Bone marrow (tissue), 2 donors: Measurements from ENCODE around the gene PCBD1.
"Not testable (repeated sequence)": the region's sequence is repeated elsewhere in the genome, so short reads cannot be mapped to it uniquely, and the experiment has no call there.

Experiments
- DNase-seq, 2 donors: peaks; one replicate each; lab custom pipeline; 2025; lab: John Stamatoyannopoulos, UW

PCBD1 gene

DNA sequence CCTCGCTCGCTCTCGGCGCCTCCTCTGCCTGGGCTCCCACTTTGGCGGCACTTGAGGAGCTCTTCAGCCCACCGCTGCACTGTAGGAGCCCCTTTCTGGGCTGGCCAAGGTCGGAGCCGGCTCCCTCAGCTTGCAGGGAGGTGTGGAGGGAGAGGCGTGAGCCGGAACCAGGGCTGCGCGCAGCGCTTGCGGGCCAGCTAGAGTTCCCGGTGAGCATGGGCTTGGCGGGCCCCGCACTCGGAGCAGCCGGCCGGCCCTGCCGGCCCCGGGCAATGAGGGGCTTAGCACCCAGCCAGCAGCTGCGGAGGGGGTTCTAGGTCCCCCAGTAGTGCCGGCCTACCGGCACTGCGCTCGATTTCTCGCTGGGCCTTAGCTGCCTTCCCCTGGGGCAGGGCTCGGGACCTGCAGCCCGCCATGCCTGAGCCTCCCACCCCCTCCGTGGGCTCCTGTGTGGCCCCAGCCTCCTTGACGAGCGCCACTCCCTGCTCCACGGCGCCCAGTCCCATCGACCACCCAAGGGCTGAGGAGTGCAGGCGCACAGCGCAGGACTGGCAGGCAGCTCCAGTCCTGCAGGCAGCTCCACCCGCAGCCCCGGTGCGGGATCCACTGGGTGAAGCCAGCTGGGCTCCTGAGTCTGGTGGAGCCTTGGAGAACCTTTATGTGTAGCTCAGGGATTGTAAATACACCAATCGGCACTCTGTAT lies 26.7 kb downstream of the PCBD1 start:
- not testable (repeated sequence) for DNase-seq

DNA sequence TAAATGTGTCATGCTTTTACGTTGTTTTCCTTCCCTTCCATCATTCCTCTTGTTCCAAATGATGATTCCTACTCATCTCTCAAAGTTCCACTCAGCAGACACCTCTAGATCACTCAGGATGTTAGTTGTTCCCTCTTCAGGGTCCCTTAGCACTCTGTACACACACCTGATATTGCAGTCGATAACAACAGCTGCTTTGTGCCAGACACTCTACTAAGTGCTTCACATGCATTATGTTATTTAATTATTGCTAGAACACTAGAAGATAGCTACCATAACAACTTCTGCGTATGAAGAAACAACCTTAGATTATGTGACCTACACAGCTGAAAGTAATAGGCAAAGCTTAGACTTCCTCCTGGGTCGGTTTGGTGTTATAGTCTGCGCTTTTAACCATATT lies 29.6 kb downstream of the PCBD1 start:
- DNase-seq, result no peak

DNA sequence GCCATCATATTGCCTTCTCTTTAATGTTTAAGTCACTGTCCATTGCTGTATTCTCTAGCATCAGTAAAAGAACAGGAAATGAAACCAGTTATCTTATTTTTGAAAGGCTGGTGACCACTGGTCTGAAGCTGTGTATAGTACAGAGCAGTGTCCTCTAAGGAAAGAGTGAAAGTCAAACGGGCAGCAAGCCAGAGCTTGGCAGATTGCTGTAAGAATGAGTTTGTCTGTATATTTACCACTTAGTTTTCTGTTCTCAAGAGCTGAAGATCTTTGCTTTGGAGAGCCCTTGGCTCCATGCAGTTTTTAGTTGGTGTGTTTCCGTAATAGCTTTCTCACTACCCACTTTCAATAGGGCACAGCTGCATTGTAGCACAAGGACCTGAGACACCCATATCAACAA lies 31.9 kb downstream of the PCBD1 start:
- no peak for DNase-seq

DNA sequence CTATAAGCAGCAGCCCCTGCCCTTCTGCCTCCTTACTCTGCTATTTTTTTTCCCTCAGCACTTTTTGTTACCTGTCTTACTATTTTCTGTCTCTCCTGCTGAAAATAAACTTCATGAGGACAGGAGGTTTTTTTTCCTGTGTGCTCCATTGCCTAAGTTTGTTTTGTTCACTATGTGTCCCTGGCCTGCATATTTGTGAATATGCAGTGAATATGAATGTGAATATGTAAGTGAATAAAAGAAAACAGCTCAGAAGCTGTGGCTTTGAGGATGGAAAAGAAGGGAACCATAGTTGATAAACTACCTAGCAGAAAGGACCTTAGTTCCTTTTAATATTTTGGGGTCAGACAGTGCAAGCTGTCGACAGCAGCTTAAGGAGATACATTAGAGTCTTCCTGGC lies 34.9 kb downstream of the PCBD1 start:
- no peak for DNase-seq

DNA sequence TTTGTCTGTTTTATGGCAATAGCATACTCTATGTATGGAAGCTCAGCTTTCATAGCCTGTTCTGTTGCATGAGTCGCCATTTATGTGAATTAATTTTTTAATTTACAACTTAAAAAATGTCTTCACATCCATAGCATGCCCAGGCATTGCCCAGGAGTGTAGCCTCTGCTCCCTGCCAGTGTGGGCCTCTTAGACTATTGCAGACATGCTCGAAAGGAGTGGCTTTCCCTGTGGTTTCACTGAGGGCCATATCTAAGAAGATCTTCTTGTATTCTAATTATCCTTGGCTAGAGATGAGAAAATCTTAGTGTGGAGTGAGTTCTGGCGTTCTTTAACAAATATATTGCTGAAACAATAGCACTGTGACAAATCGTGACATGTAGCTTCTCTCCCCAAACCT lies 35.3 kb downstream of the PCBD1 start:
- no peak for DNase-seq

DNA sequence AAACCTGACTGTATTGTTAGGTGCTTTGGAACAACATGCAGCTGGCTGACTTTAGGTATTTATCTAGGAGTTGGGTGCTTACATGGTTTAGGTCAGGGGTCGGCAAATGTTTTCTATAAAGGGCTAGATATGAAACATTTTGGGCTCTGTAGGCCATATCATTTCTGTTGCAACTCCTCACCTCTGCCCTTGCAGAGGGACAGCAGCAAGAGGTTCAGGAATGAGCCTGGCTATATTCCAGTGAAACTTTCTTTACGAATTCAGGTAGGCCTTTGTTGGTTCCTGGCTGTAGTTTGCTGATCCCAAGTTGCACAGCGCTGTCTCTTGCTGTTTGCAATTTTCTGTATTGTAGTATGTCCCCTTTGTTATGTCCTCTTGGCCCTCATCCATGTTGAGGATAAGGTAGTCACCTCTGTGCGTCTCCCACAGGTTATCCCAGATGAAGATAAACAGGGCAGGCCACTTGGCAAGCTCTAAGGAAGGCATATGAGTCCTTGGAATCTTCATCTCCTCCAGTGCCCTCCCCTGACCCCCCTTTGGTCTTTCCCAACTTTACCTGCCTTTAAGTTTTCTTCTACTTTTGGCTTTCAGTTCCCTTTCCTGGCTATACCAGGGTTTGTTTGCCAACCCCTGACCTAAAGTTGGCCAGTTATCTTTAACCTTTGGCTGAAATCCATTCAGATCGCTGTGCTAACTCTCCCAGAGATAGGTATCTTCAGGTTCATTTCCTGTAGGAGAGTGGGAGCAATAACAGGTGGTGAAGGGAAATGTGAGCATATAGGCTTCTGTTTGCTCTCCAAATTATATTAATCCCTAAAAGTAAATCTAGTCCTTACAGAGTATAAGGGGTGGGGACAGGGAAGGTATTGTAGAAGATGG lies 36.5 kb downstream of the PCBD1 start:
- DNase-seq, result no peak

DNA sequence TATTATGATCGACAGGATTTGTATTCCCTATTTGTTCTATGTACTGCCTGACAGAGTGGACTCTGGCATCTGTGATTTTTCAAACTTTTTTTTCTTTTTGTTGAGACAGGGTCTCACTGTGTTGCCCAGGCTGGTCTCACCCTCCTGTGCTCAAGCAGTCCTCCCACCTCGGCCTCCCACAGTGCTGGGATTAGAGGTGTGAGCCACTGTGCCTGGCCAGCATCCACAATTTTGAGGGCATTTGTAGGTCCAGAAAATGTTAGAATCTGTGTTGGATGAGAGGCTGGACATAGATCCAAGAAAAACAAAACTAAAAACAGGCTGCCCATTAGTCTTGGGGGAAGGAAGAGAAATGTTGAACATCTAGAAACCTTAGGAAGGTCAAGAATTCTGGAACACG lies 38.3 kb downstream of the PCBD1 start:
- no peak for DNase-seq

DNA sequence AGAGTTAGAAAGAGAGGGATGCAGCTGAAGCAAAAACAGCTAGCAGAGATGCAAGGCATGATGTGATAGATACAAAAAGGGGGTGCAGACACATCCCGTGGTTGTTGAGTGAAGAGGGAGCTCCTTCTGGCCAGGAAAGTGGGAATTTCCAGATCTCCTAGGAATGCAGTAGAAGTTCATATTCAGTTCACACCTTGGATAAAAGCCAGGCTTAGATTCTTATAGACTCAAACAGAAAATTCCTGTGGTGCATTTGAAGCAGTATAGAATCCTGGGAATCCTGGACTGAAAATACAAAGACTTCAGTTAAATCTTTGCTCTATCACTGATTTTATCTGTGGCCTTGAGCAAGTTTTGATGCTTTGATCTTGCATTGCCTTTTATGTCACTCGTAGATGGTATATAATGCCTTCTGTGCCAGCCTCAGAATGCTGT lies 38.8 kb downstream of the PCBD1 start:
- no peak for DNase-seq

DNA sequence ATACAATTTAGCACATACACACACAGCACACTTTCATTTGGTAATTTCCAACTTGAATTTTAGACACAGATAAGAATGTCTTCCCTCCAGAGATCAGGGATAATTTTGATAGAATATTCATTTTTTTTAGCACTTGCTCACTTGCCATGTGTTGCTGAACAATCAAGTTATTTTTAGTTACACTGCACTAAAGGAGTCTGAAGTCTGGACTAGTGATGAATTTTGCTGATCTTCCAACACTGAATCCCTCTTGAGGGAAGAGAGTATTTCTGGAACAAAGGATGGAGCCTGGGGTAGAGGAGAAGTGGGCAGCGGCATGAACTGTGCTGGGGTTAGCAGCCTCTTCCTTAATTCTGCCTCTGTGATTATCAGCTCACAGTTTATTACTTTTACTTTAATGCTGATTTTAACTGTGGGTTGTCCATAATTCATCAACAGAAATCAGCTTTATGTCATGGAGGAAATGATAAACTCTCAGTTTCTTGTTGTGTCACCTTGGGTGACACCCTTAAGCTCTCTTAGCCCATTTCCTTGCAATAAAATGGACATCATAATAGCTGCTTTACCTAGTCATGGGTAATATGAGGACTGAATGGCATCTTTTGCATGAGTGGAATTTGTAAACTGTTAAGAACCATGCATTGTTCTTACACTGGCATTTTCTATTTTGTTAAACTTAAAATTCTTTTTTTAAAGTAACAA lies 40.6 kb downstream of the PCBD1 start:
- no peak for DNase-seq

DNA sequence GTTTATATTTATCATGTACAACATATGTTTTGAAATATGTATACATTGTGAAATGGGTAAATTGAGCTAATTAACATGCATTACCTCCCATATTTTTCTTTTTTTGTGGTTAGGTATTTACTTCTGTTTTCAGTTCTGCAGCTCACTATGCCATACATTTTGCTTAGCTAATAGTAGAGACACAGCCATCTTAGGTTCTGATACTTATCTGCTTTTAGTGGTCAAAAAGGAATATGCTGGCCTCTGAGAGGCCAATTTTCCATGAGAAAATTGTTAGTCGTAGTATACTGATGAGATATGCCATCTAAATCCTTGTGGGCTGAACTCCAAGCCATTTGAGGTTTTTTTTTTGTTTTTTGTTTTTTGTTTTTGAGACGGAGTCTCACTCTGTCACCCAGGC lies 41.6 kb downstream of the PCBD1 start:
- no peak for DNase-seq

DNA sequence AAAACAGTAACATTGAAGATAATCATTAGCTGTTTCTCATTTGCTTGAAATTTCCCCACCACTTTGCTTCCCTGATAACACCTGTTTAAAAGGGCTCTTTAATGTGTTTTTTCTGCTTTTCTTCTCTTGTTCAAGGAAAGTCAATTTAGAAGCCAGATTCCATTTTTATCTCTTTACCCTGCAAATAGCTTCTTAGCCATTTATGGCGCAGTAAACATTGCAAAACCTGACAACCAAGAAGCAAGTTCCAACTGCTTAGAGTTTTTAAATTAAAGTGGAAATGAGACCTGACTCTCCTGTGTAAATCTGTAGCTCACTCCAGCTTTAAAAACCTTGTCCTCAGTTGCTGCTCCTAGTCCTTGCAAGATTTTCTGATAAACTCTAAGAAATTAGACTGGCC lies 42.5 kb downstream of the PCBD1 start:
- no peak for DNase-seq

DNA sequence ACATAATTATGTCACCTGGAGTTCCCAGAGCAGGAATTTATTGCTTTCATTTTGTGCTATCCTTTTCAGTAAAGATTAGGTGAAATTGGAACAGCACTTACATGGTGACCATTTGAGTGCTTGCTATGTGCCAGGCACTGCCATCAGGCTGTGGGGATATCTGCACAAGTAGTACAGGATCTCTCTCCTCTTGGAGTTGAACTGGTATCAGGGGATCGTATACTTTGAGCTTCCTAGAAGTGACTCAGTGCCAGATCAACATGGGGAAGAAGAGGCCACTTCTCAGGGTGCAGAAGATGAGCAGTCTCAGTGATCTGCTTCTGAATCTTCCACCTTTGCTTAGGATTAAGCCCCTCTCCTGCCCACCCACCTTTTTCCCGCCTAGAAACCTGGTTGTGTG lies 43.1 kb downstream of the PCBD1 start:
- no peak for DNase-seq

DNA sequence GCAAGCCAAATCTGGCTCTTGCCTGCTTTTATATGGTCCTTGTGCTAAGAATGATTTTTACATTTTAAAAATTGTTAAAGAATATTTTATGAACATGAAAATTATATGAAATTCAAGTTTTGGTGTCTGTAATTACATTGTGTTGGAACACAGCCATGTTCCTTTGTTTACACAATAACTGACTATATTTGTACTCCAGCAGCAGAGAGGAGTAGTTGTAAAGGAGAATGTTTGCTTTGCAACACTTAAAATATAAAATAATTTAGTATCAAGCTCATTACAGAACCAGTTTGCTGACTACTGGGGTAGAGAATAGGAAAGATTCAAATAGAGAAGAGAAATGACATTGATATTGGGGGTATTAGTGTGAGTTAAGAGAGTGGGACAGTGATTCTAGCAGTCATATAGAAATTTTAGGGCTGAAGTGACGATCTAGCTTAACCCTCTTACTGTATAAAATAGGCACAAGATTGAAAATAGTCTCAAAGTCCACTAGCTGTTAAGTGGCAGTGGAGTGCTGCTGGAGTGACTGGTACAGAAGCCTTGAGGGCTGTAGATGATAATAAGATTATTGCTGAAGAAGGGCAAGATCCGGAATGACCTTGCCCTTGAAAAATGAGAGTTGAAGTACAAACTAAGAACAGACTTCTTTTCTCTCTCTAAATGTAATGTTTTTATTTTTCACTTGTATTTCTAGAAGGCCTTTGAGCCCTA lies 44.4 kb downstream of the PCBD1 start:
- no peak for DNase-seq

DNA sequence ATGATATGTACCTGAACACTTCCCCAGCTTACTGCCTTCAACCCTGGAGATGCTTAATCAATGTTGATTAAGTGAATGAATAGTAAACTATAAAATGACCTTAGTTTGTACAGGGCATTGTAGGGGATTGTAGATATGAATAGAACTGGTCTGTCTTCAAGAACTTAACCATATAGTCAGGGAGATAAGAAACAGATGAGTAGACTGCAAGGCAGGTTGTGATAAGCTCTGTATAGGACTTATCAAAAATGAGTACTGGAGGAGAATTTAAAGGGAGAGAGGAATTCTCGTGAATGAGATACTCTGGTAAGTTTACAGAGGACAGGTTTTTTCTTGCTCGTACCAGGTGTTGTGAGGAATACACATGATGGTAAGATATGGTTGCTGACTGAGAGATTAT lies 45.0 kb downstream of the PCBD1 start:
- no peak for DNase-seq

DNA sequence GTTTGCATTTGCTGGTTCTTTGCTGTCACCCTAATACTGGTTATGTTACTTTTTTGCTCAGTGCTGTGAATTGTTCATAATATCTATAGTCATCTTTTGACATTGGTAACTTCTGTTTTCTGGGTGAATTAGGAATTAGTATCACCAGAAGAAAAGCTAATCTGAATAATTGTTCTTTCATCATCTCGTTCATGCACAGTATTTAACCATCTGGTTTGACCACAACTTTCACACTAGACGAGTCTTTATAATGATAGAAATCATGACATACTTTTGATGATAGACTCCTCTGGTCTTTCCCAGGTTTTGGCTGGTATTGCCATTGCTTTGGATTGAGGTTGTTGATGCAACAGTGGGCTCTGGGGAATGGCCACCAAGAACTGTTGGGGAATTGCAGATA lies 47.5 kb downstream of the PCBD1 start:
- DNase-seq, result no peak

DNA sequence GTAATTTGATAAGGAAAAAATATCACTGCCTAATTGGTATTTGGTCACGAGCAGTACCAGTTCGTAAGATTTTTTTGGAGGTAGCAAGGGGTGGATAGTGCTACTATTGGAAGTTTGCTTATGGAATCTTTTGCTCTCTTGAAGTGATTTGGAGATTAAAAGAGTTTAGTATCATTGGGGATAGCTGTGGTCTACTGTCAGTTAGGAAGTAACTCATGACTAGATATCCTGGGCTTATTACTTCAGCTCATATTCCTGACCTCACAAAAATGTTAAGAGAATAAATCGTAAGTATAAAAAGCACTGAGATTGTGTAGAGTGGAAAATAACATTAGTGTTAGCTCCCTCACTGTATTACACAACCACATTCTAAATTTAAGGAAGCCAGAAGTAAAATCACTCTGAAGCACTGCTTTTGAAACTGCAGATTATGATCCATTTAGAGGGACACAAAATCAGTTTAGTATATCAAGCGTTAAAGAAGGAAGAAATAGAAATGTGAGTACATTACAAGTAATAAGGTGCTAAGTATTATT lies 50.0 kb downstream of the PCBD1 start:
- no peak for DNase-seq

DNA sequence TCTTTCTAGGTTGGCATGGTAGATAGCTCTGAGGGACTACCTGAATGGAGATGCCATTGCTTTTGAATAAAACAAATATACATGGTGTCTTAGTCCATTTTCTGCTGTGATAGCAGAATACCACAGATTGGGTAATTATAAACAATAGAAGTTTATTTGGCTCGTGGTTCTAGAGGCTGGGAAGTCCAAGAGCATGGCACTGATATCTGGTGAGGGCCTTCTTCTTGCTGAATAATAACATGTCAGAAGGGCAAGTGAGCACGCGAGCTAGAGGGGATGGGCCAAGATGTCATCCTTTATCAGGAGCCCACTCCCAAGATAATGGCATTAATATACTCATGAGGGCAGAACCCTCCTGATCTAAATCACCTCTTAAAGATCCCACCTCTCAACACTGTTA lies 50.7 kb downstream of the PCBD1 start:
- DNase-seq, result no peak

DNA sequence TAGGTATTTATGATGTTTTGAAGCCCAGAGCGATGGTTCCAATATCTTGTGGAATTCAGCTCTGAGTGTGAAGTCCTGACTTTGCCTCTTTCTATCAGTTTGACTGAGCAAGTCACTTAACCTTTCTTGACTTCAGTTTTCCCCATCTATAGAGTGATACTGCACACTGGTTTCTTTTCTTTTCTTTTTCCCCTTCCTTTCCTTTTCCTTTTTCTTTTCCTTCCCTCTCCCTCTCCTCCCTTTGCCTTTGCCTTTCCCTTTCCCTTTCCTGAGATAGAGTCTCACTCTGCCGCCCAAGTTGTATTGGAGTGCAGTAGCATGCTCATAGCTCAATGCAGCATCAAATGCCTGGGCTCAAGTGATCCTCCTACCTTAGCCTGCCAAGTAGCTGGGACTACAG lies 52.0 kb downstream of the PCBD1 start:
- no peak for DNase-seq

DNA sequence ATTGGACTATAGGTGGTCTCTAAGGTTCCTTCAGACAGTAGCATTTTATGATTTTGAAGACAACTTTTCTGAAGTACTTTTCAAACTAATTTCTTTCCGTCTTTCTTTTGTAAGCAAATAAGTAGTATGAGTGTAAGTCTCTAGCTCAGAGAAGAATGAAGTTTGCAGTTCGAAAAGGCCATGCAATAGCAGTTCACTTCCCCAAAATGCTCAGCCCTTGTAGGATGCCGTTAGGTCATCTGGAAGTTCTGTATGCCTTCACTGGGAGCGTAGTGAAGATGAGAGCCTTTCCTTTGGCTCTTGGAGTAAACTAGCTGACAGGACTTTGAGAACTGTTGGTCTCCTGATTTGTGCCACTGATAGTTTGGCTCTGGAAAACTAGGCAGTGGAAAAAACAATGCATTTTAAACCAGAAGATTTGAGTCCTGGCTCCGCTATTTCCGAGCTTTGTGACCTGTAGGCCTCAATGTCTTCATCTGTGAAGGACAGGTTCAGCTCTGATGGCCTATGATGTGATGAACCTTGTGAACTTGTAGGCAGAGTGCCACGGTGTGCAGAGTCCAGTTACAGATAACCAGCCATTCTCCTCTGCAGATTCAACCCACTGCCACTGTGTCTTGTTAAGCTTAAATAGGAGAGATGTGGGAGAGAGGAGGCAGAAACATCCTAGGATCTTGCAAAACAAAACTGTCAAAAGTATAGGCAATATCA lies 53.8 kb downstream of the PCBD1 start:
- no peak for DNase-seq

DNA sequence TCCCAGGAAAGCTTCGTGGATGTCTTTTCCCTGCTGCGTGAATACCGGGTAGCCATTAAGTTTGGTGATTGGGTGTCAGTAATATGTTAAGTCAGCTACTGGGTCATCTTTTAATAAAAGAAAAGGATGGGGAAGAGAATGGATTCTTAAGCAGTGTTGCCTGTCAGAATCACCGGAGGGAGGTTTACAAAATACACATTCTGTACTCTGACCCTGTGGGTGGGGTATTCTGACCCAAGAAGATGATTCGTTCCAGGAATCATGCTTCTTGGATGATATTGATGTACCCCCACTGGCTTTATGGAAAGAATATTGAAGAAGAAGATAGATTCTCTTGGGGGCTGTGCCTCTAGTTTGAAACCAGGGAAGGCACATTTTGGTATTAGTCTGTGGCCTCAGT lies 54.3 kb downstream of the PCBD1 start:
- DNase-seq, result no peak

DNA sequence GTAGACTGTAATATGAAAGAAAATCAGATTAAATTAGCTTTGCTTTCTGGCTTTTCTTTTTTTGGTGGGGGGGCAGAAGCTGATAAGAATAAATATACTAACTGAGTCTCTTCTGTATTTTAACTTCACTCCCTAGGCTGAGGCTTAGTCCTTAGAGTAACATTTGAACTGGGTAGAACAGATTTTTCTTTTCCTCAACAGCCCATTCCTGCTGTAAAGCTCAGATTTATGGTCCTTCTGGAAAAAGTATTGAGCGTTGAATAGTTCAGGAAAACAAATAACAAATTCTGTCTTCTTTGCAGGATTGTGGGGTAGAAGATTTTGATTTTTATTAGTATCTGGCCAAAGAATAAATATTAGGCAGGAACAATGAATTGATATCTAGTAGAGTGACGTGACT lies 54.8 kb downstream of the PCBD1 start:
- DNase-seq, result no peak
